Bronchial epithelial cell (primary cell): ENCODE results near the gene COIL. TPM values are rescaled to one million over a fixed set of nuclear protein-coding genes. Genes with fewer than 3 reads are reported as not detected.
"Not testable (repeated sequence)": the region's sequence is repeated elsewhere in the genome, so short reads cannot be mapped to it uniquely, and the experiment has no call there.

Experiments used
- DNase-seq: peaks from one replicate; pipeline ENCODE4 v3.0.0-alpha.2; 2010; ENCODE audit warnings: low read depth
- FAIRE-seq: peaks from 2 replicates; lab custom pipeline; 2011; peaks lifted over from hg19 to GRCh38; lab: Jason Lieb, UNC
- H3K27me3 ChIP-seq: 2 replicates; pipeline ENCODE4 v1.5.1; 2011; ENCODE audit warnings: low read length; ENCODE audit not compliant: control insufficient read depth, insufficient read depth
- H3K36me3 ChIP-seq: 2 replicates; pipeline ENCODE4 v1.5.1; 2011; ENCODE audit warnings: low read length; ENCODE audit not compliant: control insufficient read depth, insufficient read depth
- H3K4me3 ChIP-seq: 2 replicates; pipeline ENCODE4 v1.5.1; 2011; ENCODE audit warnings: mild to moderate bottlenecking, low read depth, low read length, control low read depth
- total RNA-seq: library from RNA; depleted of rRNA; stranded (reverse); fragments of >200 nt; gene quantifications from 2 replicates; pipeline ENCODE4 v1.2.1, GENCODE V29; 2014
- TF ChIP-seq, protein P1 (sequence below): IDR thresholded peaks from 2 replicates; pipeline ENCODE4 v1.5.1; 2011; ENCODE audit warnings: mild to moderate bottlenecking, moderate library complexity, low read length, control low read depth, inconsistent platforms; ENCODE audit not compliant: insufficient read depth, severe bottlenecking

Gene COIL
- total RNA-seq, 1 donor from 2014 or later = 15.3 TPM

DNA sequence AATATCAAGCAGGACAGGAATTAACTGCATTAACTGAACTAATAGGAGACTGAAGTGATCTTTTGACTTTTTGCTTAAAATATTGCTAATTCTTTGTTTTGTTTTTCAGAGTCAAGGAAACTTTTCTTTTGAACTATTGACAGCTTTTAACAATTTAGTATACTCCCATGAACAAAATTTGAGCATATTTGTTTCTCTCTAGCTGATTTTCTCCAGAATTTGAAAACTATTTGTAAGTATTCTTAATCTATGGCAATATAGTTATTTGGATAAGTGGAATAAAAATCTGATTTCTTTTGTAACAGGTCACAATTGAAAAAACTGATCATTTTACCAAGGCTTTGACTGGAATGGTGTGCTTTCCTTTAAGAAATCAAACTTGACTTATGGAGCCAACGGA, 10.1 kb upstream of the COIL start:
- no peak overlapping the region for H3K4me3 ChIP-seq
- TF ChIP-seq, protein P1, sequence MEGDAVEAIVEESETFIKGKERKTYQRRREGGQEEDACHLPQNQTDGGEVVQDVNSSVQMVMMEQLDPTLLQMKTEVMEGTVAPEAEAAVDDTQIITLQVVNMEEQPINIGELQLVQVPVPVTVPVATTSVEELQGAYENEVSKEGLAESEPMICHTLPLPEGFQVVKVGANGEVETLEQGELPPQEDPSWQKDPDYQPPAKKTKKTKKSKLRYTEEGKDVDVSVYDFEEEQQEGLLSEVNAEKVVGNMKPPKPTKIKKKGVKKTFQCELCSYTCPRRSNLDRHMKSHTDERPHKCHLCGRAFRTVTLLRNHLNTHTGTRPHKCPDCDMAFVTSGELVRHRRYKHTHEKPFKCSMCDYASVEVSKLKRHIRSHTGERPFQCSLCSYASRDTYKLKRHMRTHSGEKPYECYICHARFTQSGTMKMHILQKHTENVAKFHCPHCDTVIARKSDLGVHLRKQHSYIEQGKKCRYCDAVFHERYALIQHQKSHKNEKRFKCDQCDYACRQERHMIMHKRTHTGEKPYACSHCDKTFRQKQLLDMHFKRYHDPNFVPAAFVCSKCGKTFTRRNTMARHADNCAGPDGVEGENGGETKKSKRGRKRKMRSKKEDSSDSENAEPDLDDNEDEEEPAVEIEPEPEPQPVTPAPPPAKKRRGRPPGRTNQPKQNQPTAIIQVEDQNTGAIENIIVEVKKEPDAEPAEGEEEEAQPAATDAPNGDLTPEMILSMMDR = no peak
- DNase-seq (no peak), FAIRE-seq (no peak)
- no peaks in the 10 kb centered on the region for H3K36me3 ChIP-seq
- no peaks in the 10 kb centered on the region for H3K27me3 ChIP-seq

DNA sequence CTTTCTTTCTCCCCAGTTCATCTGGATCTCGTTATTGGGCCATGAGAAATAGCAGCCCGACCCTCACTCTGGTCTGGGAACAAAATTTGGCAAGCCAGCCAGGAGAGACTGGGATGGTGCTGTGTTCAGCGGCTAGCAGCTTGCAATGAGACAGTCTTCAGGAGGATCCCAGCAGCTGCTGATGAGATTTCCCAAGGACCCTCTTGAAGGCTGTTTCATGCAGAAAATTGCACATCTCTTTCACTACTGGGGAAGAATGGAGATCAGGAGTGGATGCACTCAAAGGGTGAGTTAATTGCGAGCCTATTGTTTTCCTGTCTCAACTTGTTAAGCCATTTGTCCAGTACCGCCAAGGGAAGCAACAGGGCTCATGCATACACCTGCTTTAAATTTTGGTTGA, 5.5 kb upstream of the COIL start:
- H3K27me3 ChIP-seq = no peaks in the 10 kb centered on the region
- no peaks in the 10 kb centered on the region for H3K36me3 ChIP-seq
- TF ChIP-seq, protein P1 = no peak
- peak; percentile 29 for DNase-seq
- FAIRE-seq = no peak
- H3K4me3 ChIP-seq = no peak overlapping the region

DNA sequence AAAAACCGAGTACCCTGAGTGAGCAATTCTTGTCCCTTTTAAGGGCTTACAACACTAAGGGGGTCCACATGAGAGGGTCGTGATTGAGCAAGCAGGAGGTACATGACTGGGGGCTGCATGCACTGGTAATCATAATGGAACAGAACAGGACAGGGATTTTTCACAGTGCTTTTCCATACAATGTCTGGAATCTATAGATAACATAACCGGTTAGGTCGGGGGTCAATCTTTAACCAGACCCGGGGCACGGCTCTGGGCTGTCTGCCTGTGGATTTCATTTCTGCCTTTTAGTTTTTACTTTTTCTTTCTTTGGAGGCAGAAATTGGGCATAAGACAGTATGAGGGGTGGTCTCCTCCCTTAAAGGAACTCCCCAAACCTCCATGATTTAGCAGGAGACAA, 4.8 kb upstream of the COIL start:
- DNase-seq, H3K27me3 ChIP-seq, FAIRE-seq, H3K36me3 ChIP-seq, H3K4me3 ChIP-seq: not testable (repeated sequence)

DNA sequence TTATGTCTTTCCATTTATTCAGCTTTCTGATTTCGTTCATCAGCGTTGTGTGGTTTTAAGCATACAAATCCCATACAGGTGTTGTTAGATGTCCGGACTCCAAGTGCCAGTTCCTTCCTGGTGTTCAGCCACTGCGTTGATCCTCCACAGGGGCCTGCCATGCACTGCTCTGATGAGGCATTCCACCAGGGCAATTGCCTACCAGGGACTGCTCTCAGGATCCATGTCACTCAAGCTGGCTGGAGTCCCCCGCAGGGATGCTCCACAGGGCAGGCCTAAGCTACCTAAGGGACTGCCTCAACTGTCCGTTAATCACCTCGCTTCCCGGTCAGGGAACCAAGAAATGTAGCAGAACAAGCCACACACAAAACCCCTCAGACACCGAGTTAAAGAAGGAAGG, 4.4 kb upstream of the COIL start:
- not testable (repeated sequence) for H3K4me3 ChIP-seq, H3K36me3 ChIP-seq, FAIRE-seq, H3K27me3 ChIP-seq, DNase-seq

DNA sequence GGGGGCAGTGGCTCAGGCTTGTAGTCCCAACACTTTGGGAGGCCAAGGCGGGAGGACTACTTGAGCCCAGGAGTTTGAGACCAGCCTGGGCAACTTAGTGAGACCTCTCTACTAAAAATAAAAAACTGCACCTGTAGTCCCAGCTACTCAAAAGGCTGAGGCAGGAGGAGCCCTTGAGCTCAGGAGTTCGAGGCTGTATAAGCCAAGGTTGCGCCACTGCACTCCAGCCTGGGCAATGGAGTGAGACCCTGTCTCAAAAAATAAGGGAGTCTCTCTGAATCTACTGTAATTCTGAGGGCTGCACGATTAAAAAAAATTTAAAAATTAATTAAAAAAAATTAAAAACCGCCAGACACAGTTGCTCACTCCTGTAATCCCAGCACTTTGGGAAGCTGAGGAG, 3.9 kb downstream of the COIL start:
- peaks cover 2% of the 10 kb centered on the region for H3K36me3 ChIP-seq
- no peak for DNase-seq
- TF ChIP-seq, protein P1 = no peak
- no peak for FAIRE-seq
- H3K27me3 ChIP-seq = no peaks in the 10 kb centered on the region
- no peak overlapping the region for H3K4me3 ChIP-seq

DNA sequence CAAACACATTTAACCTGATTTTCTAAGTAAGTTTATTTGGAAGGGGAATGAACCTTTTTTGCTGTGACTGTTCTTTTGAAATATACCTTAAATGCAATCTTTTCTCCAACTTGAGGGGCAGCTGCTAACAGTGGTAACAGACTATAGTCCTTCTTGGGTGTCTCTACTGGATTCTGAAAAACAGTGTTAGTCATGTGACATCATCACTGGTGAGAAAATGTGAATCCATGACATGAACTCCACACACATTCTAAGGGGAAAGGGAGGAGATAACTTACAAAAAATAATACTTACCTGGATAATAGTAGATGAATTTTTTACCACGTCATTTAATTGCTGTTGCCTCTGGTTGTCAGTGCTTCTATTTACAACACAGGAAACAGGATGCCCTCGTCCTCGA, 11.3 kb downstream of the COIL start:
- Histone ChIP-seq H3K36me3 (peaks cover 9% of the 10 kb centered on the region), H3K4me3 (no peak overlapping the region), H3K27me3 (no peaks in the 10 kb centered on the region)
- DNase-seq (no peak), FAIRE-seq (no peak)
- TF ChIP-seq, protein P1 = no peak

DNA sequence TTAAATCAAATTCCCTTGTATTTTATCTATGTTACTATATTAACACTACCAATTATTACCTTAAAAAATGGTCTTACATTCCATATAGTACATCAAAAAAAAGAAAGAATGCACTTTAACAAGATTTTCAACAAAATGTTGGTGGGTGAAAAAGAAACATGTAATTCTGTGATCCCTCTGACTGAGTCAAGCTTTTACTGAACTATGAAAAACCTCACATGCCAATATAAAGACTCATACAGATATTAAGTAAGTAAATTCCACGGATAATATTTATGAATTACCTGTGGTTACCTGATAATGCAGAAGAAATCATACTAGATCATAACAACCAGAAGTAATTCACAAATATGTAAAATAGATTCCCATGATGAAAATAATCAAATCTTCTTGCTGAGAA, 12.4 kb downstream of the COIL start:
- Histone ChIP-seq H3K27me3 (no peaks in the 10 kb centered on the region), H3K4me3 (no peak overlapping the region), H3K36me3 (peaks cover 9% of the 10 kb centered on the region)
- FAIRE-seq = no peak
- DNase-seq = peak; percentile 19
- TF ChIP-seq, protein P1 = no peak
